Ectodermal cell (in vitro differentiated cells): ENCODE measurements around the gene IGF1R.

Source experiments
- H3K27ac ChIP-seq: 2 replicates; pipeline ENCODE4 v1.7.0; 2013; ENCODE audit warnings: mild to moderate bottlenecking, low read depth, low read length; ENCODE audit not compliant: insufficient read depth, poor library complexity, severe bottlenecking
- H3K27me3 ChIP-seq: 2 replicates; pipeline ENCODE4 v1.7.0; 2013; ENCODE audit warnings: mild to moderate bottlenecking, low read length; ENCODE audit not compliant: insufficient read depth, control insufficient read depth, poor library complexity, severe bottlenecking
- H3K36me3 ChIP-seq: one replicate; pipeline ENCODE4 v1.7.0; 2013; ENCODE audit warnings: low read length; ENCODE audit not compliant: control insufficient read depth, insufficient read depth
- H3K4me1 ChIP-seq: one replicate; pipeline ENCODE4 v1.7.0; 2013; ENCODE audit warnings: low read length; ENCODE audit not compliant: control insufficient read depth, insufficient read depth
- H3K4me3 ChIP-seq: 2 replicates; pipeline ENCODE4 v1.7.0; 2013; ENCODE audit warnings: low read depth, low read length, control low read depth; ENCODE audit not compliant: insufficient read depth
- H3K9me3 ChIP-seq: 2 replicates; pipeline ENCODE4 v1.7.0; 2013; ENCODE audit warnings: mild to moderate bottlenecking, low read length, moderate library complexity; ENCODE audit not compliant: control insufficient read depth
- WGBS, 2 experiments: methylation state at CpG; one replicate each; pipeline ENCODE4 v1.1.7; 2013; ENCODE audit warnings: missing lambda C conversion rate in 2 of 2; 5-methylcytosine and 5-hydroxymethylcytosine counted together

Gene IGF1R

GRCh38 chr15:98733098-98733497, 84.8 kb downstream of the IGF1R start:
- Histone ChIP-seq H3K4me1 (peaks cover 8% of the 10 kb centered on the region), H3K4me3 (no peak overlapping the region), H3K27me3 (no peaks in the 10 kb centered on the region), H3K9me3 (no peaks in the 10 kb centered on the region), H3K36me3 (no peaks in the 10 kb centered on the region), H3K27ac (no peak overlapping the region)
- WGBS, 2 experiments: 94 to 95% methylated on average over 5 of the region's 5 CpGs

DNA sequence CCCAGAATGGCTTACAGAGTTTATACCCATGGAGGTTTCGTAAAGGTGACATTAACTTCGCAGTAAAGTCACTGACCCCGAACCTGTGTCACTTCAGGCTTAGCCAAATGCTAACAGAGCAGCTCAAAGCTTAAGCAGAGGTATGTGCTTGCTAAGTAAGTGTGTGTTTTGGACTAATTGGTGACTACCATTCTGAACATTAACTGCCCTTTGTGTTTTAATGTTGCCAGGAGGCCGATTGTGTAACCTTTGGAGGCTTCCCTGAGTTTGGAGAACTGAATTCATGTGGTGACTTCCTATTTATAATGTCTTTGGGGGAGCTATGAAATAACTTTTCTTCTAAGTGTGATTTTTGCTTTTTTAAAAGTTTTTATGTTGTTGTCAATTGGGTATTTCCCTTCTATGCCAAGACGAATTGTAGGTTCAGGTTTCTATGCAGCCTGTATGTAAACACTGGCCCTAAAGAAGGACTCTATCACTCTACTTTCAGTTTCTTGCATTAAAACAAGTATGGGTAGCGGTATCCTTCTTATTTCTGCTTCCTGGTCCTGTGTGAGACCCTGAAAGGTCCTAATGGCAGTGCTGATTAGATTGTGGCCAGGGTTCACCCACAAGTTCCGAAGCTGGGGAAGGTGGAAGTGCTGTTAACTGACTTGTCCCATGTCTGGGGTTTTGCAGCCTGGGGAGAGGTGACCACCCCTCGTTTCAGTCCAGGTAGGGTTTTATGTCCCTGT, 86.3 kb downstream of the IGF1R start:
- H3K27me3 ChIP-seq: no peaks in the 10 kb centered on the region
- no peak overlapping the region for H3K27ac ChIP-seq
- H3K4me1 ChIP-seq: no peaks in the 10 kb centered on the region
- H3K9me3 ChIP-seq: no peaks in the 10 kb centered on the region
- H3K4me3 ChIP-seq: no peak overlapping the region
- WGBS, 2 experiments: 93 to 95% methylated on average over 8 of the region's 8 CpGs
- H3K36me3 ChIP-seq: no peaks in the 10 kb centered on the region

DNA sequence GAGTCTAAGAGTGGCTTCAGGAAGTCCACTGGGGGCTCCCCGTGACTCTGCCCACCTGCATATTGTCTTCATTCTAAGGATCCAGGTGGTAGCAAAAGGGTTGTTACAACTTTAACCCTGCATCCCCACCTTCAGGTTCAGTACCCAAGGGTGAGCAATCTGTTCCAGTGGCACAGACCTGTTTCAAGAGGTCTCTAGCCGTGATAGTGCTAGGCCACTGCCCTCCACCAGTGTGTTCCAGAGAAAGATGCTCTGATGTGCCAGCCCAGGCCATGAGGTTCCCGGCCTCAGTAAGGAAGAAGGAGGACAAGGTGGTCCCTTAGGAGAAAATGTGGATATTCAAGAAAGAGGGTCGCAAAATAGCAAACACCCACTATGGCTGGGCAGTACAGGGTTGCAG, 87.0 kb downstream of the IGF1R start:
- Histone ChIP-seq H3K27ac (no peak overlapping the region), H3K36me3 (no peaks in the 10 kb centered on the region), H3K9me3 (no peaks in the 10 kb centered on the region), H3K27me3 (no peaks in the 10 kb centered on the region), H3K4me3 (no peak overlapping the region), H3K4me1 (no peaks in the 10 kb centered on the region)
- 95% methylated on average over 4 of the region's 4 CpGs for WGBS, 2 experiments

GRCh38 chr15:98735895-98736617, 87.7 kb downstream of the IGF1R start:
- Histone ChIP-seq H3K36me3 (no peaks in the 10 kb centered on the region), H3K9me3 (no peaks in the 10 kb centered on the region), H3K27me3 (no peaks in the 10 kb centered on the region), H3K4me3 (no peak overlapping the region), H3K27ac (no peak overlapping the region), H3K4me1 (no peaks in the 10 kb centered on the region)
- WGBS, 2 experiments: 95 to 98% methylated on average over 2 to 4 of the region's 4 CpGs

- Histone ChIP-seq H3K9me3 (no peaks in the 10 kb centered on the region), H3K4me3 (no peak overlapping the region), H3K36me3 (no peaks in the 10 kb centered on the region), H3K4me1 (no peaks in the 10 kb centered on the region), H3K27me3 (no peaks in the 10 kb centered on the region), H3K27ac (no peak overlapping the region)
- 89 to 93% methylated on average over 6 of the region's 6 CpGs for WGBS, 2 experiments
These were observed 88.8 kb downstream of the IGF1R start for GRCh38 chr15:98737159-98737558.

DNA sequence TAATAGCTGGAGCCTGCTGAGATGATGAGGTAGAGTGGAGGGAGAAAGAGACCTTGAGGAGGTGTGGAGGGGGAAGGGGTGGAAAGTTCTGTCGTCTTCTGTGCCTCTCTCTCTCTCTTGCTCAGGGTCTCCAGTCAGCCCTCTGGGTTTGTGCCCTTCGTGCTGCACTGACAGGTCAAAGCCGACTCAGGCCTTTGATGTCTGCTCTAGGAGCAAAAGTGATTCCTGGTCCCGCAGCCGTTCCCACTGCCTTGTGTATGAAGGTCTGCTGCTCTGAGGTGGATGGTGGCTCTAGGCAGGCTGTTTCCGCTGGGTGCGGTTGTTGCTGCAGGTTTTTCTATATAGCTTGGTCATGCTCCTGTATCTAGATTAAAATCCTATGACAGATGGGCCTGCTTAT, 89.4 kb downstream of the IGF1R start:
- Histone ChIP-seq H3K27ac (no peak overlapping the region), H3K9me3 (no peaks in the 10 kb centered on the region), H3K36me3 (no peaks in the 10 kb centered on the region), H3K4me3 (no peak overlapping the region), H3K4me1 (no peaks in the 10 kb centered on the region), H3K27me3 (no peaks in the 10 kb centered on the region)
- WGBS, 2 experiments: 83 to 87% methylated on average over 7 of the region's 7 CpGs

- 80 to 85% methylated on average over 9 of the region's 9 CpGs for WGBS, 2 experiments
- Histone ChIP-seq H3K27me3 (no peaks in the 10 kb centered on the region), H3K4me1 (no peaks in the 10 kb centered on the region), H3K27ac (no peak overlapping the region), H3K4me3 (no peak overlapping the region), H3K36me3 (no peaks in the 10 kb centered on the region), H3K9me3 (no peaks in the 10 kb centered on the region)
These were observed 90.5 kb downstream of the IGF1R start for GRCh38 chr15:98738689-98739401.

- Histone ChIP-seq H3K9me3 (no peaks in the 10 kb centered on the region), H3K4me1 (no peaks in the 10 kb centered on the region), H3K36me3 (no peaks in the 10 kb centered on the region), H3K4me3 (no peak overlapping the region), H3K27me3 (no peaks in the 10 kb centered on the region), H3K27ac (no peak overlapping the region)
- WGBS, 2 experiments: 93 to 95% methylated on average over 4 of the region's 4 CpGs
These were observed 92.0 kb downstream of the IGF1R start for GRCh38 chr15:98740295-98740694.

DNA sequence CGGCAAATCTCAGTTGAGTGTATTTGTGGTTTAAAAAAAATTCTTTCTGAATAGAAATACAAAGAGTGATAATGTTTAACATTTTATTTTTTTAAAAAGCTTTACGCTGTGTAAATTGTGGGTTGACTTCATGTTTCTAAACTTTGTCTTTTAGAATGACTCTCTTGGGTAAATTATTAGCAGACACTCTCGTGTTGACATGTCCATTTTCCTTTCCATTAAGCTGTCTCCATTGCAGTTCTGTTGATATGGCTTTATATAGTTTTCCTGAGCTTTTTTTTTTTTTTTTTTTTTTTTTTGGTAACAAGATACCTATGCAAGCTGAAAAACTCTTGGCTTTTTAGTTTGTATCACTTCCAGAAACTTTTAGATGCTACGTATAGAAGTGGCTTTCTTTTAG, 92.6 kb downstream of the IGF1R start:
- H3K4me1 ChIP-seq: no peaks in the 10 kb centered on the region
- no peaks in the 10 kb centered on the region for H3K36me3 ChIP-seq
- no peaks in the 10 kb centered on the region for H3K9me3 ChIP-seq
- WGBS, 2 experiments: 92 to 94% methylated on average over 4 of the region's 4 CpGs
- no peak overlapping the region for H3K27ac ChIP-seq
- H3K27me3 ChIP-seq: no peaks in the 10 kb centered on the region
- no peak overlapping the region for H3K4me3 ChIP-seq

GRCh38 chr15:98743177-98743576, 94.8 kb downstream of the IGF1R start:
- whole genome bisulfite sequencing, 2 experiments: 89 to 99% methylated on average over 4 to 6 of the region's 6 CpGs
- Histone ChIP-seq H3K4me1 (no peaks in the 10 kb centered on the region), H3K27me3 (no peaks in the 10 kb centered on the region), H3K27ac (no peak overlapping the region), H3K4me3 (no peak overlapping the region), H3K36me3 (no peaks in the 10 kb centered on the region), H3K9me3 (no peaks in the 10 kb centered on the region)
